Transverse colon (tissue), 4 donors: ENCODE measurements around the gene GUCY2F.

Source experiments
- CTCF ChIP-seq, 5 experiments: fragments of 200-600 bp in 3 of 5; fragments of 450-650 bp in 2 of 5; sonication (generic) in 3 of 5; IDR thresholded peaks; 1 replicate in 2 of 5; 2 replicates in 3 of 5; pipeline ENCODE4 v1.5.1; 2016 to 2017; ENCODE audit warnings: antibody characterized with exemption in 5 of 5, inconsistent platforms in 3 of 5, mild to moderate bottlenecking in 2 of 5, moderate library complexity in 1 of 5
- EP300 ChIP-seq: sonication (generic); formaldehyde crosslinking; IDR thresholded peaks from one replicate; pipeline ENCODE4 v1.6.1; 2017; ENCODE audit warnings: antibody characterized with exemption, low read depth
- POLR2A ChIP-seq: fragments of 450-650 bp; IDR thresholded peaks from one replicate; pipeline ENCODE4 v1.6.1; 2016; ENCODE audit warnings: antibody characterized with exemption, mild to moderate bottlenecking, moderate library complexity
- POLR2AphosphoS5 ChIP-seq, 3 donors: sonication (generic); formaldehyde crosslinking; IDR thresholded peaks; one replicate each; pipeline ENCODE4 v1.6.1; 2016; ENCODE audit warnings: antibody characterized with exemption in 3 of 3

- no peak for TF ChIP-seq POLR2A
- no peak for TF ChIP-seq POLR2AphosphoS5 (IDR thresholded peaks at IDR 0.05)
- no peak for TF ChIP-seq CTCF (IDR thresholded peaks at IDR 0.05)
- TF ChIP-seq EP300: no peak
Observed at GRCh38 chrX:109378281-109378680, 103.6 kb downstream of the GUCY2F start.
